GM13977 (cell line): ENCODE measurements around the gene BCORL1.

Experiments used
- DNase-seq: peaks from one replicate; pipeline ENCODE4 v3.0.0; 2012; ENCODE audit warnings: low spot score
- CTCF ChIP-seq: IDR thresholded peaks from 2 replicates; pipeline ENCODE4 v1.5.1; 2012; ENCODE audit warnings: mild to moderate bottlenecking, control low read depth; ENCODE audit not compliant: insufficient read depth; ENCODE audit errors: extremely low read depth, missing control alignments
- in situ Hi-C: fragments of 300-500 bp; cut with MboI; formaldehyde crosslinking; loops from one replicate; pipeline ENCODE4 v1.12.0; 2022; ENCODE audit warnings: low sequenced_read_pairs, low pct_unique_long_range_greater_than_20kb, mixed read lengths, inconsistent platforms; ENCODE audit not compliant: unreplicated experiment

BCORL1 gene

GRCh38 chrX:130105244-130105643 is 122.8 kb downstream of the BCORL1 start:
- no peak for DNase-seq
- TF ChIP-seq CTCF = no peak
- in situ Hi-C loops = no loop called here

GRCh38 chrX:130106071-130106470 is 123.6 kb downstream of the BCORL1 start:
- no peak for DNase-seq
- in situ Hi-C loops = no loop called here
- no peak for TF ChIP-seq CTCF
